Measurements from ENCODE around the gene LIMA1. TPM values are rescaled to one million over a fixed set of nuclear protein-coding genes. Genes with fewer than 3 reads are reported as not detected.

The LIMA1 gene
- polyA plus RNA-seq, 1 donor from 2014 or later = 4.4 TPM

DNA sequence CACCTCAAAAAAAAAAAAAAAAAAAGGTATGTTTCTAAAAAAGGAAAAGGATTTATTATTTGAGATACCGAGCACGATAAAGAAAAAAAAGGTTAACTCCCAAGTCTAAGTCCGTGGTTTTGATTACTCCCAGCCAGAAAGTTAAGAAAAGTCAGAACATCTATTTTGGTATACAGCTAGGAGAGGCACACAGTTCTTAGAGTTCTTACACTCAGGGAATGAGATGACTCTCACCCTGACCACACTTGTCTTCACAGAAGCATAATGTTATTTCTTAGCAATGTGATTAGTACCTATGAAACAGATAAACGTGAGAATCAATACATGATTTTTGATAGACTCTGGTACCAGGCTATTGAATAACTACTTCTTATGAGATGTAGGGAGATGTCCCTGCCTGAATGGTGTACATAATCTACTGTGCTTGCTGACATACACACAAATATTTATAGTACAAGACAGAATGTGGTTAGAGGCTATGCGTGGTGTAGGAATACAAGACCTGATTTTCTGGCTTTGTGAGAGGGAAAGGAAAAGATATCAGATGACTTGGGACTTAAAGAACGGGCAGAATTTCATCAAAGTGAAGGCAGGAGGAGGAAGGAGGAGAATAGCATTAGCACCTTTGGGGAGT is 31.6 kb downstream of the LIMA1 start:
- H3K9ac ChIP-seq (ENCODE audit: low read length) = no peak overlapping the region
- H3K4me2 ChIP-seq (ENCODE audit: low read length) = no peak overlapping the region

DNA sequence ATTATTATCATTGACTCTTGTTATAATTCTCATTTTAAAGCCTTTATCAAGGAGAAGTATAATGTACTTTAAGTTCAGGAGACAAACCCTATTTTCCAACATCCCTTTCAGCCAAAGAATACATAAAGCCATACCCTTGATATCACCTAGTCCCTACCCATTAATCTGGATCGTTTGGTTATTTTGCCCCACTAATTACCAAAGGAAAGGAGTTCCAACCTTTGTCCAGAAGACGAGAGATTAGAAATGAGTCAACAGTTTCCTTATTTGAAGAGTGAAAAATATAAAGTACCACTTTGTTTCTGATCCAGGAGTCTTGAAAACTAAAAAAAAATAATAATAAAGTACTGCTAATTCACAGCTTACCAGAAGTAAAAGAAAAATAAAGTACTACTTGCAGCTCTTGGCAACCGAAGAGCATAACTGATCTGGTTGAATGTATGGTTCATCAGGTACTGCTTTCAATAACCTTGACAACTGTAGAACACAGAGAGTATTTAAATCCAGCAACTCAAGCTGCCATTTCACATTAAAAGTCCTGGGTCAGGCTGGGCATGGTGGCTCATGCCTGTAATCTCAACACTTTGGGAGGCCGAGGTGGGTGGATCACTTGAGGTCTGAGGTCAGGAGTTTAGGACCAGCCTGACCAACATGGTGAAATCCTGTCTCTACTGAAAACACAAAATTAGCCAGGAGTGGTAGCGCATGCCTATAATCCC is 33.7 kb downstream of the LIMA1 start:
- H3K9me3 ChIP-seq (ENCODE audit: low read length) = no peaks in the 10 kb centered on the region
- H3K36me3 ChIP-seq (ENCODE audit: insufficient read depth, low read length) = no peaks in the 10 kb centered on the region
- H3K4me3 ChIP-seq (ENCODE audit: low read length) = no peak overlapping the region
- no peak overlapping the region for H3K27ac ChIP-seq (ENCODE audit: low read length)
- H3K9me2 ChIP-seq (ENCODE audit: insufficient read depth, low read length) = no peaks in the 10 kb centered on the region
- H3K9ac ChIP-seq (ENCODE audit: low read length) = no peak overlapping the region
- no peaks in the 10 kb centered on the region for H3F3A ChIP-seq (ENCODE audit: insufficient read depth, low read length, poor library complexity, severe bottlenecking)
- no peaks in the 10 kb centered on the region for H4K20me1 ChIP-seq (ENCODE audit: insufficient read depth)
- no peaks in the 10 kb centered on the region for H3K27me3 ChIP-seq (ENCODE audit: insufficient read depth, low read depth, low read length)
- H3K79me2 ChIP-seq (replicated peaks; ENCODE audit: insufficient read depth, low read length) = no peaks in the 10 kb centered on the region
- TF ChIP-seq MXI1 (conservative IDR thresholded peaks at IDR 0.05; ENCODE audit: poor library complexity, severe bottlenecking) (no peak), CTCF (IDR thresholded peaks at IDR 0.05; ENCODE audit: poor library complexity, severe bottlenecking) (no peak), SMC3 (conservative IDR thresholded peaks at IDR 0.05; ENCODE audit: poor library complexity) (no peak), POLR2AphosphoS5 (IDR thresholded peaks at IDR 0.05) (no peak), EP300 (conservative IDR thresholded peaks at IDR 0.05; ENCODE audit: poor library complexity, severe bottlenecking) (no peak), TAF1 (IDR thresholded peaks at IDR 0.05; ENCODE audit: low read depth) (no peak), EZH2 (IDR thresholded peaks at IDR 0.05; ENCODE audit: borderline replicate concordance, insufficient read depth, low read length, poor library complexity, severe bottlenecking) (no peak), RAD21 (conservative IDR thresholded peaks at IDR 0.05) (no peak)
- TF ChIP-seq, protein P1, sequence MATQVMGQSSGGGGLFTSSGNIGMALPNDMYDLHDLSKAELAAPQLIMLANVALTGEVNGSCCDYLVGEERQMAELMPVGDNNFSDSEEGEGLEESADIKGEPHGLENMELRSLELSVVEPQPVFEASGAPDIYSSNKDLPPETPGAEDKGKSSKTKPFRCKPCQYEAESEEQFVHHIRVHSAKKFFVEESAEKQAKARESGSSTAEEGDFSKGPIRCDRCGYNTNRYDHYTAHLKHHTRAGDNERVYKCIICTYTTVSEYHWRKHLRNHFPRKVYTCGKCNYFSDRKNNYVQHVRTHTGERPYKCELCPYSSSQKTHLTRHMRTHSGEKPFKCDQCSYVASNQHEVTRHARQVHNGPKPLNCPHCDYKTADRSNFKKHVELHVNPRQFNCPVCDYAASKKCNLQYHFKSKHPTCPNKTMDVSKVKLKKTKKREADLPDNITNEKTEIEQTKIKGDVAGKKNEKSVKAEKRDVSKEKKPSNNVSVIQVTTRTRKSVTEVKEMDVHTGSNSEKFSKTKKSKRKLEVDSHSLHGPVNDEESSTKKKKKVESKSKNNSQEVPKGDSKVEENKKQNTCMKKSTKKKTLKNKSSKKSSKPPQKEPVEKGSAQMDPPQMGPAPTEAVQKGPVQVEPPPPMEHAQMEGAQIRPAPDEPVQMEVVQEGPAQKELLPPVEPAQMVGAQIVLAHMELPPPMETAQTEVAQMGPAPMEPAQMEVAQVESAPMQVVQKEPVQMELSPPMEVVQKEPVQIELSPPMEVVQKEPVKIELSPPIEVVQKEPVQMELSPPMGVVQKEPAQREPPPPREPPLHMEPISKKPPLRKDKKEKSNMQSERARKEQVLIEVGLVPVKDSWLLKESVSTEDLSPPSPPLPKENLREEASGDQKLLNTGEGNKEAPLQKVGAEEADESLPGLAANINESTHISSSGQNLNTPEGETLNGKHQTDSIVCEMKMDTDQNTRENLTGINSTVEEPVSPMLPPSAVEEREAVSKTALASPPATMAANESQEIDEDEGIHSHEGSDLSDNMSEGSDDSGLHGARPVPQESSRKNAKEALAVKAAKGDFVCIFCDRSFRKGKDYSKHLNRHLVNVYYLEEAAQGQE (IDR thresholded peaks at IDR 0.05; ENCODE audit: borderline replicate concordance) = no peak
- H2AFZ ChIP-seq (ENCODE audit: low read depth, low read length) = no peak overlapping the region
- H3K4me2 ChIP-seq (ENCODE audit: low read length) = no peak overlapping the region

More for the DNA sequence above, 31.6 kb downstream of the LIMA1 start:
- TF ChIP-seq, protein P1 (IDR thresholded peaks at IDR 0.05; ENCODE audit: borderline replicate concordance) = no peak
- TF ChIP-seq EZH2 (IDR thresholded peaks at IDR 0.05; ENCODE audit: borderline replicate concordance, insufficient read depth, low read length, poor library complexity, severe bottlenecking) (no peak), TAF1 (IDR thresholded peaks at IDR 0.05; ENCODE audit: low read depth) (no peak), EP300 (conservative IDR thresholded peaks at IDR 0.05; ENCODE audit: poor library complexity, severe bottlenecking) (no peak), POLR2AphosphoS5 (IDR thresholded peaks at IDR 0.05) (no peak)
- Histone ChIP-seq H3K79me2 (replicated peaks; ENCODE audit: insufficient read depth, low read length) (no peaks in the 10 kb centered on the region), H3K27me3 (ENCODE audit: insufficient read depth, low read depth, low read length) (no peaks in the 10 kb centered on the region), H3K9me2 (ENCODE audit: insufficient read depth, low read length) (no peaks in the 10 kb centered on the region), H3F3A (ENCODE audit: insufficient read depth, low read length, poor library complexity, severe bottlenecking) (no peaks in the 10 kb centered on the region), H3K4me3 (ENCODE audit: low read length) (no peak overlapping the region), H3K9me3 (ENCODE audit: low read length) (no peaks in the 10 kb centered on the region), H4K20me1 (ENCODE audit: insufficient read depth) (no peaks in the 10 kb centered on the region), H3K27ac (ENCODE audit: low read length) (no peak overlapping the region), H3K36me3 (ENCODE audit: insufficient read depth, low read length) (no peaks in the 10 kb centered on the region), H2AFZ (ENCODE audit: low read depth, low read length) (no peak overlapping the region)

All from neural cell (in vitro differentiated cells).